DMS114 treated with DMSO at 0.1 percent for 48 hours (cell line): Measurements from ENCODE around the gene ROBO3.

Source experiments
- DNase-seq: peaks from one replicate; lab custom pipeline; 2025; ENCODE audit not compliant: unreplicated experiment; lab: John Stamatoyannopoulos, UW

The ROBO3 gene

DNA sequence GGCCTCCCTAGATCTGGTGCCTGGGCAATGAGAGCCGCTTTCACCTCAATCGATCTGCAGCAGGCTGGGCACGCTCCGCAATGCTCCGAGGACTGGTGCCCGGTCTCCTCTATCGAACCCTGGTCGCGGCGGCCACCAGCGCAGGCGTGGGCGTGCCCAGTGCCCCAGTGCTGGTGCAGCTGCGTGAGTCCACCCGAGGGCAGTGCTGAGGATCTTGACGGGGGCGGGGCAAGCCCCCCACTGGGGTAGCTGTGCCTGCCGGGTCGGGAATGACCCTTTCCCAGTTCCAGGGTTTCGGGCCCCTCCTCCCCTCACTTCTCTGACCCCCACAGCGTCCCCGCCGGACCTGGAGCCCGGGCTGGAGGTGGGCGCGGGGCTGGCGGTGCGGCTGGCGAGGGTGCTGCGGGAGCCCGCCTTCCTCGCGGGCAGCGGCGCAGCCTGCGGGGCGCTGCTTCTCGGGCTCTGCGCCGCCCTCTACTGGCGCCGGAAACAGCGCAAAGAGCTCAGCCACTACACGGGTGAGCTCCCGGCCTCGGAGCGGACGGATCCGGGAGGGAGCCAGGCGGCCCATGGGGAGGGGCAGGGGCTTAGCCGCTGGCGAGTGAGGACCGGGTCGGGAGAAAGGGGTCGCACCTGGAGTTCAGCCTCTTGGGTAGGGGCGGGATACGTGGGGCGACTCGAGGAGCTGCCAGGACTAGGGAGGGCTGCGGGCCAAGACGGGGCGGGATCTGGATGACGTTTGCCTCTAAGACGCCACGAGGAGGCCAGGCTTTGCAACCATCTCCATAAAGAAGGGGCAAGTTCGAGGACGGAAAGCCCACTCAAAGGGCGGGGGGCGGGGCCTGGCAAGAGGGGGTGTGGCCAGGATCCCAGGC, 10.9 kb downstream of the ROBO3 start:
- DNase-seq, result peak; percentile 63

DNA sequence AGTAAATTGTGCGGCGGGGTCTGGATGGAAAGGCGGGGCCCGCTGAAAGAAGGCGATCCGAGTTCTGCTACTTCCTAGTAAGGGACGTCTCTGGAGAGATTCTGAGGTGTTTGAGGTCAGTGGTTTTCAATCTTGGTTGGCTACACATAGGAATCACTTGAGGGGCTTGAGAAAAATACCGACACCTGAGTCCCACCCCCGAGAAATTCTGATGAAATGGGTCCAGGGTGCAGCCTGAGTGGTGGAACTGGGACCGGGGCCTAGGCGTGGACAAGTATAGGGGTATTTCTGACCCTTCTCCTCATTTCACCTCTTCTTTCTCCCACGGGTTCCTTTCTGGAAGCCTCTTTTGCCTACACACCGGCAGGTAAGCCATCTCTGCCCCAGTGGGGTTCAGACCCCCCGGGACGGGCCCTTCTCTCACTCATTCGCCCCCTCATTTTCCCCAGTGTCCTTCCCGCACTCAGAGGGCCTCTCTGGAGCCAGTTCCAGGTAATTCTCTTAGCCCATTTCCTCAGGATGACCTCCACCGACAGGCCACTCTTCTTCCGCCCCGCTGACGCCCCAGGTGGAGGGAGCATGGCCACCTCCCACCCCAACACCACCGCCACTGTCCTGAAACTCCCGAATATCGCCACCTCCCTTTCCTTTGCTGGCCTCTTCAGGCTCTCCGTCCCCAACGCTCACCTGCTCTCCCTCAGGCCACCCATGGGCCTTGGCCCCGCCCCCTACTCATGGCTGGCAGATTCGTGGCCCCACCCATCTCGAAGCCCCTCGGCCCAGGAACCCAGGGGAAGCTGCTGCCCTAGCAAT, 11.8 kb downstream of the ROBO3 start:
- DNase-seq, result no peak

DNA sequence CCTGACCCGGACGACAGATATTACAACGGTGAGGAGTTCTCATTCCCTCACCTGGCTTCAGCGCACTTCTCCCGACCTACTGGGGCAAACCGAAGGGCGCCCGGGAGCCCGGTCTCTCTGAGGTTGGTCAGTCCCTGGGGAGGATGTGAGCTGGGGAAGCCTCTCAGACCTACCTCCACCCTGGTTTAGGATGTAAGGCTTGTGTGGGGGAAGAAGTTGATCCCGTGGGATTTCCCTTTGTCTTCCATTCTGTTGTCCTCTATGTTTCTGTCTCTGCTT, 12.3 kb downstream of the ROBO3 start:
- no peak for DNase-seq

DNA sequence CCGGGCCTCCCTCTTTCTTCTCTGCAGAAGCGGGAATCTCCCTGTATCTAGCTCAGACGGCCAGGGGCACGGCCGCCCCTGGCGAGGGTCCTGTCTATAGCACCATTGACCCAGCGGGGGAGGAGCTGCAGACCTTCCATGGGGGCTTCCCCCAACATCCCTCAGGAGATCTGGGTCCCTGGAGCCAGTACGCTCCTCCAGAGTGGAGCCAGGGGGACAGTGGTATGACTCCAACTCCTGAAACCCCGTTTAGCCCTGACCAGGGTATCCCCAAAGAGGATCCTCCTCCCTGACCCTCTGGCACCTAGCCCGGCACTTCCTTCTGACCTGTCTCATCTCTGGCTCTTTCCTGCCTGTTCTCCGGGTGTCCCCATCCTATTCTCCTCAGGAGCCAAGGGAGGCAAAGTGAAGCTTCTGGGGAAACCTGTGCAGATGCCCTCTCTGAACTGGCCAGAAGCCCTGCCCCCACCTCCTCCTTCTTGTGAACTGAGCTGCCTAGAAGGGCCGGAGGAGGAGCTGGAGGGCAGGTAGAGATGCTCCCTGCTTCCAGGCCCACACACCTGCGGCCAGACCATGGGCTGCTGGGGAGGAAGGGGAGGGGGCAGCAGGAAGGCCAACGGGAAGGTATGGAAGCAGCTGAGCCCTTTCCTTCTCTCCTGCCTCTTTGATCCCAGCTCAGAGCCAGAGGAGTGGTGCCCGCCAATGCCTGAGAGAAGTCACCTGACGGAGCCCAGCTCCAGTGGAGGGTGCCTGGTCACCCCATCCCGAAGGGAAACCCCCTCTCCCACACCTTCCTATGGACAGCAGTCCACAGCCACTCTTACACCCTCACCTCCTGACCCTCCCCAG, 12.9 kb downstream of the ROBO3 start:
- no peak for DNase-seq

DNA sequence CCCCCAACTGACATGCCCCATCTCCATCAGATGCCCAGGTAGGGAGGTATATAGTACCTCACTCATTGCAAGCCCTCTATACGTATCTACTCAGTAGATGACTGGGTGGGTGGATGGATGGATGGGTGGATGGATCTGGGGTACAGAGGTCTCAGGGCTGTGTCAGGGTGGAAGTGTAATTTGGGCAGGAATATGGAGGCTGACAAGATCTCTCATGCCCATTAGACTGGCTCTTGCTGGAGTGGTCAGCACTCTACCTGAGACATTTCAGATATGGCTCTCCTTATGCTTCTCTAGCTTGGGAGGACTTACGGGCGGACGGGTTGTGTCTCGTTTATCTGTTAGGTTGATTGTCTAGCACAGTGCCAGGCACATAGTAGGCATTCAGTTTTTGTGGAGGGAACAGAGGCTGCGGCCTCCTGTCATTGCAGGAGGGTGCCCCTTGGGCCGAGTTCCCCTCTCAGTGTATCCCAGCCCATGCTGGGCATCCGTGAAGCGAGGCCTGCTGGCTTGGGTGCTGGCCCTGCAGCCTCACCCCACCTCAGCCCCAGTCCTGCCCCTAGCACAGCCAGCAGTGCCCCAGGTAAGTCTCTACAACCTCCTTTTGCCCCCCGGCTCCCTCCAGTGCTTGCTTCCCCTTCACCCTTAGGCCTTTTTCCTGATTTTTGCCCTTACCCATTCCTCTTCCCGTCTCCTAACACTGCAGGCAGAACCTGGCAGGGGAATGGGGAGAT, 13.7 kb downstream of the ROBO3 start:
- no peak for DNase-seq

DNA sequence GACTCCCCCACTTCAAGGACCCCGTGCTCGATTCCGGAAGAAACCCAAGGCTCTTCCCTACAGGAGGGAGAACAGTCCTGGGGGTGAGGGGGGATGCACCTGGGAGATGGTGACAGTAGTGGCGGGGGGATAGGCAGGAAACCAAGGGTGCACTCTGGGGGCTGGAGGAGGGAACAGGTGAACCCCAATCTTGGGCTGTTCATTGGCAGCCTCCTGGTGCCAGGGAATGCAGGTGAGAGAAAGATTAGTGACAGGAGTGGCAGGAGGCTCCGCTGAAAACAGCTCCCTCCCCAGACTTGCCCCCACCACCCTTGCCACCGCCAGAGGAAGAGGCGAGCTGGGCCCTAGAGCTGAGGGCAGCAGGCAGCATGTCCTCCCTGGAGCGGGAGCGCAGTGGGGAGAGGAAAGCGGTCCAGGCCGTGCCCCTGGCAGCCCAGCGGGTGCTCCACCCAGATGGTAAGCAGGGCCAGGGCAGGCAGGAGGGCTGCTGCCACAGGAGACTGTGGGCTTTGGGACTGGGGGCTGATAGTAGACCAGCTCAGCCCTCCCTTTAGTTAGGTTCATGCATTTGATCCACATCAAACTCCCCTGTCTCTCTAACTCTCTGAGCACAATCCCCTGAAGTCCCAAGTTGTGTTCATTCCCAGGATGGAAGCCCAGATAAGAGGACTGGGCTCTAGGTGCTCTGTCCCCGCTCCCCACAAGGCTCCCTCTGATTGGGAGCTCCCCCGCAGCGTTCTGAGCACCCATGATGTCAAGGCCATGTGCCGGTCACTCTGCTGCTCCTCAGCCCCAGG, 14.5 kb downstream of the ROBO3 start:
- no peak for DNase-seq

DNA sequence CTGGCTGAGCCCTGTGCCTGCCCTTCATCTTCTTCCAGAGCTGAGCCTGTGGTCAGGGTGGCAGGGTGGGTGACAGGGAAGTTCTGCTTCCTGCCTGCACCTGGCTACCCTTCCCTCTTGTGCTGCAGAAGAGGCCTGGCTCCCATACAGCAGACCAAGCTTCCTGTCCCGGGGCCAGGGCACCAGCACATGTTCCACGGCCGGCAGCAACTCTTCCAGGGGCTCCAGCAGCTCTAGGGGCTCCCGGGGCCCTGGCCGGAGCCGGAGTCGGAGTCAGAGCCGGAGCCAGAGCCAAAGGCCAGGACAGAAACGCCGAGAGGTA, 15.0 kb downstream of the ROBO3 start:
- no peak for DNase-seq

DNA sequence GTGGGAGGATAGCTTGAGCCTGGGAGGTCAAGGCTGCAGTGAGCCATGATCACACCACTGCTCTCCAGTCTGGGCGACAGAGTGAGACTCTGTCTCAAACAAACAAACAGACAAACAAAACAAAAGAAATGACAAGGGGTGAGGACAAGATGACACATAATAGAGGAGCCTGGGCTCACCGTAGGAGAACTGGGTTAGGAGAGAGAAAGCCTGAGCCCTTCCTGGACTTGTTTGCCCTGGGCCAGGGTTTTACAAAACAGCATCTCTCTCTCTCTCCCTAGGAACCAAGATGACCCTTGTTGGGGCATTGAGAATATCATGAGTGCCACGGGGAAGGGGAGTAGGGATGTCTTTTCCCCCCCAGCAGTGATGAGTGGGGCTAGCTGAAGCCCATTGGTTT, 15.7 kb downstream of the ROBO3 start:
- no peak for DNase-seq

DNA sequence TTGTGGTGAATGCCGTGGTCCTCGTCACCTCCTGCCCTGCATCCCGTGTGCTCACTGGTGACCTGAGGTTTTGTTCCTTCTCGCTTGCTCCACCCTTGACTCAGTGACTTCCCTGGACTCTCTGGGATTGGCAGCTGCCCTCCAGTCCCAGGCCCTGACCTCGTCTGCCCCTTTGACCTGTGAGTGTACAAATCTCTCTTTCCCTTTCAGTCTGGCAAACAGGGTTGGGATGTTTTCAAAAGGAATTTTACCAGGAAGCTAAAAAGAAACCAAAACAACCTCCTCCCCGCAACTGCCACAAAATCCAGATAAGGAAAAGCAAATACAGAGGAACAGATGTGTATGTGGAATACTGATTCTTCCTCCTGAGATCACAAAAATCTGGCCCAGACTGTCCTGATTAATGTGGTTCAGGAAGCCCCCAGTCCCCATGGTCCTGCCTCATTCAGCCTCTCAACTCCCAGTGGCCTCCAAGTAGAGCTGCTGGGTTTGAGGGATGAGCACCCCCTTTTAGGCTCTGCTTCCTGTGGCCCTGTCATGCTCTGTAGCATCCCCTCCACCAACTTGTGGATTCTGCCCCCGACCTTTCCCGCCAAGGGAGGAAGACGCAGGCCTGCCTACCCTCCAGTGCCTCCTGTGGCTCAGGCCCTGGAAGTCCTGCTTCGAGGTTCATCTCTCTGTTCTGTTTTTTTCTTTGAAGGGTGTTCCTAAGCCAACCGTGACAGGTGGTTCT, 17.3 kb downstream of the ROBO3 start:
- DNase-seq, result no peak

DNA sequence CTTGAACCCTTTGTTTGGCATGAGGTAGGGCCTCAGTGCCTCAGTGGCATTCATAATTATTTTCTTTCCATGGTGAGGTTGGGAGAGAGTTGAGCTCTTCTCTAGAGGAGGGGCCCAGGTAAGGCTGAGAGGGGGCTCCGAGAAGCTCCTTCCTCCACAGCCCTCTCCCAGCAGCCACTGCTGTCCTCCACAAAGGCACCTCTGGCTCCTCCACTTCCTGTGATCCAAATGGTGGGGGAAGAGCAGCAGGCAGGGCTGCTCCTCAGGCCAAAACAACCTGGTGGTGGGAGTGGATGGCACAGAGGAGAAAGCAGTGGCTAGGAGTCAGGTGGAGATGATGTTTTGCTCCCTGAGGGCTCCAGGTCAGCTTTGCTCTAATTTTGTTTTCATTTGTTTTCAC, 19.1 kb downstream of the ROBO3 start:
- DNase-seq, result no peak

DNA sequence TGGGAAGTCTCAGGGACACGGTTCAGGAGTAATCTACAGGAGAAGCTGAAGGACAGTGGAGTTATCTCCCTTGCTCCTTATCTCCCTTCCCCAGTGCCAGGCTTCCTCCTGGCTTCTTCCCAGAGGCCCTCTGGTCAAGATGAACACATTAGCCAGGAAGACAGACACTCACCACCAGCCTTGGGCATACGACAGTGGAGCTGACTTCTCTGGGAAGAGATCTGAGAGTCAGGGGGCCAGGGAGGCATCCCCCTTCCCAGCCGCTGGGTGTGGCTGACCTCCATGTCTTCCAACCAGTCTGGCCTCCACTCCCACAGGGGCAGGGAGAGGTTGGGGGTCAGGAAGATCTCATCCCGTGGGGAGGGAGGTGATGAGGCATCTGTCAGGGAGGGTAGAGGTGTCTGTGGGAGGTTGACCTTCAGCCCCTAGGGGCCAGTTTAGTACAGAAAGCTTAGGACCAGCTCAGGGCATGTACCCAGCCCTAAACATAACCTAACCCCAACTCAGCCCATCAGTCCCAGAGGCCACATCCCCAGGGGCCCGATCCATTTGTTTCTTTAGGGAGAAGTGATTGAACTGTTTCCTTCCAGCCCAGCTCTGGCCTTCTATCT, 19.7 kb downstream of the ROBO3 start:
- DNase-seq, result no peak

DNA sequence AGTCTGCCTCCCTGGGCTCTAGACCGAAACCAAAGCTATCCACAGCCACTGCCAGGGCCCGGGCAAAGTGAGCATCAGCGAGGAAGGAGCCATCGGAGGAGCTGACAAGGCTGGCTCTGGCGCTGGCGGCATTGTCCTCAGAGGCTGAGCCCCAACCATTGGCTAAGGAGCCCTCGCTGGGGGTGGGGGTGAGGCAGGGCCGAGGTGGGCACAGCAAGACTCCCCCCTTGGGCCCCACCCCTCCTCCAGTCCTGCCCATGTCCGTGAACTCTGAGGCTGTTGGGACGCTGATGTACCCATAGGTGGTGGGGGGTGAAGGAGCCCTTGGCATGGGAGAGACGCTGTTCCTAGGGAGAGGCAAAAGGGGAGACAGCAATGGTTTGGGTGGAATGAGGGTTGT, 21.2 kb downstream of the ROBO3 start:
- no peak for DNase-seq

DNA sequence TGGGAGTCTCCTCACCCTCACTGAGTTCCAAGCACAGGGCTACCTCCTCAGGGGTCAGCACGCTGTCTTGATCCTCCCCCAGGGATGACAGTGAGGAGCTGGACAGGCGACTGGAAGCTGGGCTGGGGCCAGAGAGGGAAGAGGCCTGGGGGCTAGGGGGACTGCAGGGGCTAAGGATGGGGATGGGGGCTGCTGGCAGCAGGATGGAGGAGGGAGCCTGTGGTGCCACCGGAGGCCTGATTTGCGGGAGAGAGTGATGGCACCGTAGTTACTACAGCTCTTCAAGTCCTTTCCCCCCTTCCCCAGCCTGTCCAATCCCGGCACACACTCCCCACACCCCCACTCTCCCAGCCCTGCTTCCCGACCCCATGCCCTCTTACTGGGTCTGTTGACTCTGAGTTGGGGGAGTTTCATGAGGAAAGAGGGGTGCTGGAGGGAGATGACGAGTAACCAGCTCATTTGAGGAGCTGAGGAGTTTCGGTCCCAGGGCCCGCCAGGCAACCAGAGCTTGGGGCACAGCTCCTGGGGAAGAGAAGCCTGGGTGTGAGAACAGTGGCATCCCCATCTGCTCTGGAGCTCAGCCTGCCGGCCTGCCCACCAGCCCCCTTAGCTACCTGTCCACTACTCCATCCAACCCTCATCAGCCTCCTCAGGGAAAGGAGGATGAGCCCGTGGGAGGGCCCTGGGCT, 21.9 kb downstream of the ROBO3 start:
- no peak for DNase-seq

DNA sequence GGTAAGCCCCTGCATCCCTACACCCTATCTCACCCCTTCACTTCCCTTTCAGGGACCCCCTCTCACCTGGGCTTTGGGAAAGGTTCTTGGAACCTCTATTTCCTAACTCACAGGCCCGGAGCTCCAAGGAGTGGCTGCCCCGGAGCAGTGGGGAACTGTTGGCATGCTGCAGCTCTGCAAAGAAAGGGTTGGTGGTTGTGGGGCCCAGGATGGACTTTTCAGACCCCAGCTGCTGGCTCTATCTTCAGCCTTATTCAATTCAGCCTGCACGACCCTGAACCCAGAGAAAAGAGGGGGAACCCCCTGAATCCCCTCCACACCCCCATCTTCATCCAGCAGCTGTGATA, 22.4 kb downstream of the ROBO3 start:
- no peak for DNase-seq

DNA sequence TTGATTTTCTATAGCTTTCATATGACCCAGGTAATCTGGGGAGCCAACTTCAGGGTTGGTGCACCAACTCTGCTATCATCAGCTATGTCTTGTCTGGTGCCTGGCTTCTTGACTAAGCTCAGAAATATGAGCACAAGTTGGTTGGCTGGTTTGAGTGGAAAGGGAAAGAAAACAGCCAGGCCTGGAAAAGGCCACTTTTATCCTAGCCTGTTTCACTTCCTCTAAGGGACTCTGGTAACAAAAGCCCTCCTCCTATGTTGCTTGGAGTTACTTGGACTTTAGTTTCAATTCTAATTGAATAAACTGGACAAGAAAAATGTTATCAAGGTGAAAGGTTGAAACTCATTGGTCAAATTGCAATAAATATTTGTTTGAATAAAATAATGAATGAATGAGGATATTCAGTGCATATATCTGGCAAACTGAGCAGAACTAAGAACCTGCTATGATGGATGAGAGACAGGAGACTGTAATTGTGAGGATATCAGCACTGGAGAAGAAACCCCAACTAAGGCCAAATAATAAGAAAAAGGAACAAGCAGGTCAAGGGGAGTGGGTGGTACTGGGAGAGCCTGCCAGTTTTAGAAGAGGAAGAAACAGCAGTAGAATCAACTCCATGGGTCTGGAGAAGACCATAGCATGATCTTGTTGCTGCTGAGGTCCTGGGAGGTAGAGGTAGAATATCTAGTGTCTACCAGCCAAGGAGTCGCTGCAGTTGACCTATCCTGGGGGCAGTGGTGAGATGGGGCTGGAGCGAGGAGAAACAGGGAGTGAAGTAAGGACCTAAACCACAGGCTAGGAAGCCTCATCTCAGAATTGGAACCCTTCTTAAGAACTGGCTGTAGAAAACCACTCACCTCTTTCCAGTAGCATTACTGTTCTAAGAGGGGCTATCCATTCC, 24.2 kb downstream of the ROBO3 start:
- no peak for DNase-seq

DNA sequence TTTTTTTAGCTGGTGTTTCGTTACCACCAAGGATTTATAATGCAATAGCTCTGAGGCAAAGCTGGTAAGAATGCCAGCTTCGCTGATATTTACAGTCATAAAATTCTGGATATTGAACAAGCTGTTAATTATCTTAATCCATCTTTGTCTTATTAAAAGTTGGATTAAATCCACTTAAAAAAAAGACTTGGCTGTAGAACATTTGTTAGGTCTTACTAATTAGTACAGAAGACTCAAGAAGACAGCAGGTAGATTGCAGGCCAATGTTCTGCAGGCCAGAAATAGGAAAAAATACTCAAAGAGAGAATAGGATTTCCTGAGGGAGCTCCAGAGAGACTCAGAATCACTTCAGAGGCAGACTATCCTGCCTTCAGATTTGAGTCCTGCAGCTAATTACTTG, 24.9 kb downstream of the ROBO3 start:
- no peak for DNase-seq

DNA sequence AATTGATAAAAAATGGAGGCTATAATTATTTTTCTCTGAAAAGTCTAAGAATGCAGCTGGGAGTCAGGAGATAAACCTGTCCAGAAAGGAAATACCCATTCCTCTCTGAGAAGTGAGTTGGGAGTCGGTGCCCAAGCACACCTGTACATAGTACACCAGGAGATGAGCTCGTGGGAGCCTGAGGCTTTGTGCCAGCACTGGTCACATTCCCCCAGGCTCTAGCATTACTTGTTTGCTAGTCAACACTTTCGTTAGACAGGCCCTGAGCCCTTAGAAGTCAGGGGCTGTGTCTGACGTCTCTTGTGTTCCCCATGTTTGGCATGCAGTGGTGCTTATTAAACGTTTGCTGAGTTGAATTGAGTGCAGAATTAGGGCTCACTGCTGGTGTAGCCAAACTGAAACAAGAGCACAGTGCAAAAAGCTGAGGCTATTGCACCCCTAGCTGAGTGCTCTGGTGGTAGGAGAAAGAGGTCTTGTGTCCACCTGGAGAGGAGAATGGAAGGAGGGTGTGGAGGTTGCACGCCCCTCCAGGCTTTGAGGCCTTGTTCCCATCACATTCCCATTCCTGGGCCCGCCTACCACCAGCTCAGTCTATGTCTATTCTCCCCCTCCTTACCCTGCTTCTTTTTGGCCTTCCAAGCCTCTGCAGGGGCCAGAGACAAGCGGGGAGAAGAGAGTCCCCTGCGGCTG, 25.6 kb downstream of the ROBO3 start:
- no peak for DNase-seq
